CD4-positive, alpha-beta T cell treated with Interleukin-6 at 100 ng/mL for 8 hours (primary cell): ENCODE measurements around the gene C22orf31.
"Not testable (repeated sequence)": the region's sequence is repeated elsewhere in the genome, so short reads cannot be mapped to it uniquely, and the experiment has no call there.

Source experiments
- DNase-seq: peaks from one replicate; pipeline ENCODE4 v3.0.0-alpha.2; 2020; ENCODE audit warnings: mixed read lengths, low spot score

The C22orf31 gene

GRCh38 chr22:29055192-29055830 is 6.3 kb downstream of the C22orf31 start:
- no peak for DNase-seq

GRCh38 chr22:29054251-29054767 is 7.3 kb downstream of the C22orf31 start:
- no peak for DNase-seq

- DNase-seq: no peak
Observed at GRCh38 chr22:29053048-29053702, 8.5 kb downstream of the C22orf31 start.

- DNase-seq: no peak
Observed at GRCh38 chr22:29050457-29050856, 11.2 kb downstream of the C22orf31 start.

- no peak for DNase-seq
Observed at GRCh38 chr22:29049655-29050263, 11.9 kb downstream of the C22orf31 start.

- no peak for DNase-seq
Observed at GRCh38 chr22:29048822-29049654, 12.6 kb downstream of the C22orf31 start.

- DNase-seq: no peak
Observed at GRCh38 chr22:29044657-29045176, 16.9 kb downstream of the C22orf31 start.

GRCh38 chr22:29043906-29044575 is 17.6 kb downstream of the C22orf31 start:
- no peak for DNase-seq

- DNase-seq: no peak
Observed at GRCh38 chr22:29041408-29041807, 20.2 kb downstream of the C22orf31 start.

- peak; percentile 71 for DNase-seq
Observed at GRCh38 chr22:29040385-29041275, 21.0 kb downstream of the C22orf31 start.

- DNase-seq: not testable (repeated sequence)
Observed at GRCh38 chr22:29039684-29040083, 21.9 kb downstream of the C22orf31 start.

- DNase-seq: no peak
Observed at GRCh38 chr22:29039148-29039547, 22.5 kb downstream of the C22orf31 start.

GRCh38 chr22:29037340-29037932 is 24.2 kb downstream of the C22orf31 start:
- no peak for DNase-seq

- no peak for DNase-seq
Observed at GRCh38 chr22:29032584-29032983, 29.0 kb downstream of the C22orf31 start.

GRCh38 chr22:29032014-29032475 is 29.6 kb downstream of the C22orf31 start:
- DNase-seq: no peak

GRCh38 chr22:29031227-29032011 is 30.2 kb downstream of the C22orf31 start:
- DNase-seq: no peak

- no peak for DNase-seq
Observed at GRCh38 chr22:29030618-29031226, 30.9 kb downstream of the C22orf31 start.

- DNase-seq: no peak
Observed at GRCh38 chr22:29030016-29030617, 31.5 kb downstream of the C22orf31 start.
